Measurements from ENCODE around the gene IGFBP5.

Gene IGFBP5

DNA sequence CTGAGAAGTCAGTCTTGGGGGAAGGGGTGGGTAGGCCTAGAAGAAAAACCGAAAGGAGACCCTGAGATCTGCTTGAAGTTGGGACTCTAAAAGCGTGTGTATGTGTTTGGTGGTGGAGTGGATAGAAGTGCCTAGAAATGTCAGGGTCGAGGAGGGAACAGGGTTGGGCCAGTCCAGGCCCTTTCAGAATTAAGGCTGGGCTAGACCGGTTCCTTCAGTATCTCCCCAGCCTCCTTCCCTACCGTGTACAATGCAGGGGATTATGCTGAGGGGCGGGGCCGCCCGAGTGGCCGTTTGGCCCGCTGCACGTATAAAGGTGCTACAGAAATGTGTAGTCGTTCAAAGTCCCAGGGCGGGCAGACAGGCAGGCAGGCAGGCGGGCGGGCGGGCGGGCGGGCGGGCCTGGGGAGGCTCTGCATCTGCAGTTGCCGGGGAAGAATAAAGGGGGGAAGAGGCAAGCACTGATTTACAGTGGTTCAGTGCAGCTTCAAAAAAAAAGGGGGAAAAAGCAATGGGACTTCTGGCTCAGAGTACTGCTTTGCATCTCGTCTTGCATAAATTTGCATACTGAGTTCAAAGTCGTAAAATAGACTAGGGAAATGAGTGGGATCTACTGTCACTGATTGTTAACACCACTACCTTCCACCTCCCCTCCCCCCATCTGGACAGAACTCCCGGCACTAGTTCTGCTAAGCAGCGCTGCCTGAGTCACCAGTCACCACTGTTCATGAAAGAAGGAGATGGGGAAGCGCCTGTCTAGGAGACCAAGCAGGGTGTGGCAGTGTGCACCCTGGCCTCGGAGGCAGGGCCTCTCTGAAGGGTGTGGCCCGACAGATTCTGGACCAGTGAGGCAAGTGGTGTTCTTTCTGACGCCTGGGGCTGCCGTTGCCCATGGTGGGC lies 58.5 kb downstream of the IGFBP5 start:
- DNase-seq, result peak; percentile 48

DNA sequence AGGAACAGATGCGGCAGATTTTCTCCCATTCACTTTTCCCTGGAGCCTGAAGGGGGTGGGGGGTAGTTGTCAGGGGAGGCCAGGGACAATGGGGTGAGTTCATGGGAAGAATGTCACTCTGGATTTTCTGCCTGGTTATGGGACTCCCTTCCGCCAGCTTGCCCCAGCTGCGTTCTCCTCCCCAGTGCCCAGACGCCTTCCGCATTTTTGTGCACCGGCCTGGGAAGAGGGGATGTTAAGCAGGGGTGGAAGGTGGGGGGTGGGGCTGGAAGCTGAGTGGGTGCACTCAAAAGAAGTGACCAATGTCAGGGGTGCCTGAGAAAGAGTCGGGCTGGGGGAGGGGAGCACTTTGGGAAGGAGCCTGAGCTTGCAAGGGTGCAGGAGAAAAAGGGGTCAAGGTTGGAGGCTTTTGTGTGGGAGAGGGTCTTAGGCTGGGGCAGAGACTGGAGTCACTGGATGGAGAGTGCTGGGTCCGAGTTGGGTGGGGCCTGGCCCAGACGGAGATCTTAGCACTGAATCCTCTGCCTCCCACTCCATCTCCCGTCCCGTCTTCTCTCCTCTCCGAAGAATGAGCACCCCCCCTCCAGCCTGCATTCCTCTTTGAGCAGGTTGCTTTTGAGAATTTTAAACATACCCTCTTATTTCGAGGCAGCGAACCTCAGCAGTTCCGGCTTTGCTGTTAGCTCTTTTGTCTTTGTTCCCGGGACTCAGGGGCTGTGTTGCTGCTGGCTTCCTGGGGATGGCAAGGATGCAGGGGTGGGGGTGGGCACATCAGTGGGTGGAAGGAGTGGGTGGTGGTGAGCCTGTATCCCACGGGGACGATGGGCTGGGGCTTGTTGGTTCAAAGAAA lies 59.4 kb downstream of the IGFBP5 start:
- peak; percentile 40 for DNase-seq

DNA sequence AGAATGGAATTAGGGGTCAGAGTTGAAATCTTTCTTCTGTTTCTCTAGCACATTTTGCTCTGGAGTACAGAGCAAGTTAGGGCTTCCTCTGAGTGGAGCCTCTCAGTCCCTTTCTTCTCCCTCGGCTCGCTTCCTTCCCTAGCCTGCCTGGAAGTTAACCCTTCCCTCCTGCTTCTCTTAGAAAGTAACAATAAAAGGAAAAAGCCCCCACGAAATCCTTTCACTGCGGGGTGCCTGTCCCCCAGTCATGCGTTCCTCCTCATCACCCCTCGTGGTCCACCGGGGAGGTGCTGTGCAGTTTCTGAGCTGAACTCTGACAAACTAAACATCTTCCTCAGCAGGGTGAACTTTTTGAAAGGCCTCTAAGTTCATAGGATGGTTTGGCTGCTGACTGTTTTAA lies 60.2 kb downstream of the IGFBP5 start:
- no peak for DNase-seq

DNA sequence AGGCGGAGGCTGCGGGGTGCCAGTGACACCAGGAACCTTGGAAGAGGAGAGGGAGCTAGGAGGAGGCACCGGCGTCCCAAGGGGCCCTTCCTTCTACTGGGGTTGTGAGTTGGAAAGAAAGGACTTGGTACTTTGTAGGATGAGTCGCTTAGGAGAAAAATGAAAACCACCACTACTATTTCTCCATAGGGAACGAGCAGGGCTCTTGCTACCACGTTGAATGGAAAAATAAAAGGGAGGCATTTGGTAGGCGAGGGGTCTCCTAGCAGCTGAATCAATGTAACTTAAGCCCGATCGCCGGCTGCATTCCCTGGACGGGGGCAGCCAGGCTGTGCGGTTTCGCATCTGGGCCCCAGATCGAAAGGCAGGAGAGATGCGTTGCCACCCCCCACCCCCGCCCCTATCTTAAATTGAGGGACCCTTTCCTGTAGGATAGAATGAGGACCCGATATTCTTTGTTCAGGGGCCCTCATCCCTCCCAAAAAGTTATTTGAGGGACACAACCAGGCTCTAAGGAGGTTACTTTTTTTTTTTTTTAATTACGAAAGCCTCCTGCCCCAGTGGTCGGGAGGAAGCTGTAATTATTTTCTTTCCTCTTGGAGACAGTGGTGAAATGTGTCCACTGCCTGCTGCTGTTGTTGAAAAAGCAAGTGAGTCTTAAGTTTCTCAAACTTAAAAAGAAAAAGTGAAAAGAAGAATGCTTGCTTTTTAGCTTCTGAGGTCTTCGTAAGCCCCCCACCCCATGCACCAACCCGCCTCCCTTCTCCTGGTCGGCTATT lies 60.8 kb downstream of the IGFBP5 start:
- no peak for DNase-seq

DNA sequence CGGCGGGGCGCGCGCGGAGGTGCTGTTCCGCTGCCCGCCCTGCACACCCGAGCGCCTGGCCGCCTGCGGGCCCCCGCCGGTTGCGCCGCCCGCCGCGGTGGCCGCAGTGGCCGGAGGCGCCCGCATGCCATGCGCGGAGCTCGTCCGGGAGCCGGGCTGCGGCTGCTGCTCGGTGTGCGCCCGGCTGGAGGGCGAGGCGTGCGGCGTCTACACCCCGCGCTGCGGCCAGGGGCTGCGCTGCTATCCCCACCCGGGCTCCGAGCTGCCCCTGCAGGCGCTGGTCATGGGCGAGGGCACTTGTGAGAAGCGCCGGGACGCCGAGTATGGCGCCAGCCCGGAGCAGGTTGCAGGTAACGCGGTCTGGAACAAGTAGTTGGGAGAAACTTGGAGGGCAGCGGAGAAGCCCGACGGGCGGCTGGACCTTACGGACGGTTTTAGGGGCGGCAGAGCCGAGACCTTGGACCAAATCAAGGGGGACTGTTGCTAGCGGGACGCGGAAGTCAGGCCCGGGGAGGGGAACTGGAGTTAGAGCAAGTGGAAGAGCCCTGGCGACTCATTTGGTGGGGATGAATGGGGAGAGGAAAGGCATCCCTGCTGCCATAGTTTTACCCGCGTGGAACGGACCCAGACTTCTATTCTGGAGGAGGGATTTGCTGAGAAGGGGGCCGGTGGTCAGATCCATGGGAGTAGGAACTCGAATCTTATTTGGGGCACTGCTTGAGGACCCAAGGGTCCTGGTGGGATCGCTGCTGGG lies 61.6 kb downstream of the IGFBP5 start:
- DNase-seq, result no peak

DNA sequence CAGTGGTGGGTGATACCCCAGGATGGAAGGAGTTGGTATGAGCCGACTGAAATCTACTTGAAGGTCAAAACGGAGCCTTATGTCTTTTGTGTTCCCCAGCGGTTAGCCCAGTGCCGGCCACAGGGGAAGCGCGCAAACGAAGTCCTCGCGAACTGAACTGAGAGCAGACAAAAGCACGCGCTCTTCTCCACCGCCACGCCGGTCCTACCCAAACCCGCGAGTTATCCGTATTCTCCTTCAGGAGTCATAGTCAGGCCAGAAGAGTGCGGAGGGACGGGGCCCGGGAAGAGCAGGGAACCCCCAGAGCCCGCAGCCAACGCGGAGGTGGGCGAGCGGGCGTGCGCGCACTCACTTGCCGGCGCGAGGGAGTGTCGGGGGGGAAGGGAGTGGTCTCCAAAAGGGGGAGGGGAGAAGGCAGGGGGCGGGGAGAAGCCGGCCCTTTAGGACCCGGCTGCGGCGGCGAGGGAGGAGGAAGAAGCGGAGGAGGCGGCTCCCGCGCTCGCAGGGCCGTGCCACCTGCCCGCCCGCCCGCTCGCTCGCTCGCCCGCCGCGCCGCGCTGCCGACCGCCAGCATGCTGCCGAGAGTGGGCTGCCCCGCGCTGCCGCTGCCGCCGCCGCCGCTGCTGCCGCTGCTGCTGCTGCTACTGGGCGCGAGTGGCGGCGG lies 62.3 kb downstream of the IGFBP5 start, which contains the start of gene IGFBP2:
Gene IGFBP2, plus strand, starts transcription at position 469 of the 664 bp plus-strand sequence. Its CDS starts 104 bp downstream, at position 573.
- peak; percentile 30 for DNase-seq

DNA sequence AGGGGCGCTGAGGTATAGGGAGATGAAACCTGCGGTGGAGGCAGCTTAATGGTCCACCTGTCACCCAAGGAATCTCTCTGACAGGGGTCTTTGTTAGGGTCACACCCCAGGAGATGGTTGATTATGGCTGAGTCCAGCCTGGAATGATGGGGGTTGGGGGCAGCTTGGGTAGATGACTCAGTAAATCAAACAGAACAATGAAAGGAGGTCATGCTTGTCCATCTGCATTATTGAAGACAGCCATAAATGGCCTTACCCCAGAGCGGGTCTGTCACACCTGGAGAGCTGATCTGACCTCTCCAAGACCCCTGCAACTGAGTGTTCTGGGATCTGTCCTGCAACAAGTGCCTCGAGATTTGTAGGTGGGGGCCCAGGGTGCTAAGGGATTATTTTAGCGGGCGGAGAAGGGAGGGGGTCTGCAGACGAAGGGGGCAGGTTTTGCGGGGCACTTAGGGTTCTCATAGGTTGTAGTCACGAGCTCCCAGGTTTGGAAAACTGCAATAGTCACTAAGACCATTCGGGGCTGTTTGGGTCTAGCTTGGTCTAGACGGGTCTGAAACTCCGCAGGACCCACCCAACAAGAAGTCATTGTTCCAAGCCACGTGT lies 62.9 kb downstream of the IGFBP5 start:
- peak; percentile 29 for DNase-seq

DNA sequence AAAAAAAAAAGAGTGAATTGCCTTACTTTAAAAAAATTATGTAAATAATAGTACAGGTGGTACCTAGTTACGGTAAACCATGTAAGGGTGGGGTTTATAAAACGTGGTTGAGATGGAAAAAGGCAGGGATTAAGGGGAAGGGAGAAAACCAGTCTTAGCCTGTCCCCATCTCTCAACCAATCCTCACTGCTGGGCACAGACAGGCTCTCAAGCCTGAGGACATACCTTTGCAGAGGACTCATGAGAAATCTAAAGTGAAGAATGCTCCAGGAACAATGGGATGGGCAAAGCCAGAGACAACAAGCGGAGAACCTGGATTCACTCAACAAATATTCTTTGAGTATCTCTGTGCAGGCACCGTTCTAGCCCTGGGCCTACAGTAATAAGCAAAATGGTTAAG lies 65.6 kb downstream of the IGFBP5 start:
- DNase-seq, result no peak

DNA sequence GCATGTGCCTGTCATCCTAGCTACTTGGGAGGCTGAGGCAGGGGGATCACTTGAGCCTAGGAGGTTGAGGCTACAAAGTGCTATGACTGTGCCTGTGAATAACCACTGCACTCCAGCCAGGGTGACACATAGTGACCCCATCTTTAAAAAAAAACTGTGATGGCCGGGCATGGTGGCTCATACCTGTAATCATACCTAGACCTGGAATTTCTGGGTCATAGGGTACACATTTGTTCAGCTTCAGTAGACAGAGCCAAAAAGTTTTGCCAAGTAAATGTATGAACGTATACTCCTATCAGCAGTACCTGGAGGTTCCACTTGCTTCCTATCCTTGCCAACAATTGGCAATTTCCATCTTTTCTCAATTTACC lies 68.5 kb downstream of the IGFBP5 start:
- DNase-seq, result no peak

DNA sequence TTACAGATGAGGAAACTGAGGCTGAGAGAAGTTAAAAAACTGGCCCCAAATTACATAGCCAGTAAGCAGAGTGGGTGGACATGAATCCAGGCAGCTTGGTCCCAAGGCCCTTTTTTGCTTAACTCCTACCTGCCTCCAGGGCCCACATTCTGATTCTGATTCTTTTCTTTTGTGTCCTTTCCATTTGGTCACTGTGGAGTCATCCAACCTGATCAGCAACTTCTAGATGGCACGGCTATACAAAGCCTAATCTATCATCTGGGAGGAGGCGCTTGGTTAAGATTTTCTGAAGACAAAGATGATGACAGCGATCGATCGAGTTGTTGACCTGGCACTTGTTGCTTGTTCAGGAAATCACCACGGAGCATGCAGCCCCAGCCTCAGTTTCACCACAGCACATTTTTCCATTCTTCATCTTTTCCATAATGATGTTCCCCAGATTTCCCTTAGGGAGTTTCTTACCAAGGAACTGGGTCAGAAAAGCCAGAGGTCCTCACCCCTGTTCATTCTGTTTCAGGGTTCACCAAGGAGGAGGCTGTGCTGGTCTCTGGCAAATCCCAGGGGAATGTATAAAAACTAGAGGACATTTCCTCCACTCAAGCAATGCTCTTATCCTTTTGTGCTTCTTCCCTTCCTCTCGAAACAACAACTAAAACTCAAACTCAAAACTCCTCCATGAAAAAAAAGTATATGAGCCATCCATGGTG lies 69.0 kb downstream of the IGFBP5 start:
- DNase-seq, result no peak

DNA sequence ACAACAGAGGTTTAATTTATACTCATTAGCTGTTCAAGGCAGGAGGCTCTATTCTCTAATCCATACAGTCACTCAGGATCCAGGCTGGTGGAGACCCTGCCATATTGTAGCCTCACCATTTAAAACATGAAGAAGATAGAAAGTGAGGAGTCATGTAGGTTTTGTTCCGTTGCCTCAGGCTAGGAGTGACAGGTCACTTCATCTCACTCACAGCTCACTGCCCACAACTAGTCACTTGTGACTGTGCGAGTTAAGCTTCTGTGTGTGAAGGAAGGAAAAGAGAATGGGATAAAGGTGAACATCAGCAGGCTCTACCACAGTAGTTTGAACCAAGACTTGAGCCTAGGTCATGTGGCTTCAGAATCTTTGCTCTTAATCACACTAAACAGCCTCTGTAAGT lies 71.1 kb downstream of the IGFBP5 start:
- DNase-seq, result no peak

DNA sequence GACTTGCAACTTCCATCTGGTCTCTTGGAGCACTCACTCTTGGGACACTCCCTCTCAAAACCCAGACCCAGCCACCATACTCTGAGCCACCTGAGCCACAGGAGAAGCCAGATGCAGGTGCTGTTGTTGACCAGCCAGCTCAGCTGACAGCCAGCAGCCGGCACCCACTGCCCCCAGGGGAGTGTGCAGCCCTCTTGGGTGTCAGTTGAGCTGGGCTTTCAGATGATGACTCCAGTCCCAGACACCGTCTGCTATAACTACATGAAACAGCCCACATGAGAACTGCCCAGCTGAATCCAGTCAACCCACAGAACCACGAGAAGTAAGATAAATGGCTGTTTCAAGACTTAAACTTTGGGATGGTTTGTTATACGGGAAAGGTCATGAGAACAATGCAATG lies 72.8 kb downstream of the IGFBP5 start:
- DNase-seq, result no peak

Data from kidney glomerular epithelial cell (primary cell).